ENCODE data around the gene GRM2. TPM values are rescaled to one million over a fixed set of nuclear protein-coding genes. Genes with fewer than 3 reads are reported as not detected.

The GRM2 gene
- total and polyA plus RNA-seq, 2 experiments from 2014 or later = 0.69 TPM; not detected in 1

DNA sequence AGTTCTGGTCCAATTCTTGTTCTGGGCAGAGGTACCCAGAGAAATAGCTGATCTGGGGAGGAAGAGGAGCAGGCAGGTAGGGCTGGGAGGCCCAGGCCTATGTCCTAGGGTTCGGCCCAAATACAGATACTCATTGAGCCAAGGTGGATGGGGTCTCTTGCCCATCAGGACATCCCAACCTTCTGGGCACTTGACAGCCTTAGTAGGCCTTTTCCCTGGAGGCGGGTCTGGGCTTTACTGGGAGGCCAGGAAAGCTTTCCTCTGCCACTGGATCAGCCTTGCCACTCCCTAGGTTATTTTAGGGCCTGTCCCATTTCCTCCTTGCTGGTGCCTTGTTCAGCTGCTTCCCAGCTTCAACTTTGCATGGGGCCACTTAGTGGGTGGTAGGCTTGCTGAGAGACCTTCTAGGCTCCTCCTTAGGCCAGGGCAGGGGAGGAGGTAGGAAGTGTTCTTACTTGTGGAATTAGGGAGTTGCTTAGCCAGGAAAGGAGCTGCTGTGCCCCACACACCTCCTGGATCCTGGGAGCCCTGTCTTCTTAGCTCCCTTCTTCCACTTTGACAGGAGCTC, 26.1 kb upstream of the GRM2 start:
- DNase-seq (ENCODE audit: low read depth in 1 of 2, low spot score in 1 of 2) = no peak
- Histone ChIP-seq H3K27me3 (no peaks in the 10 kb centered on the region), H3K9me3 (ENCODE audit: low read depth) (no peaks in the 10 kb centered on the region), H3K4me1 (ENCODE audit: low read depth) (peaks cover 32% of the 10 kb centered on the region), H3K36me3 (peaks cover 6% of the 10 kb centered on the region), H3K27ac (peak overlapping the region; percentile 21), H3K4me3 (no peak overlapping the region)
- TF ChIP-seq, protein P1, sequence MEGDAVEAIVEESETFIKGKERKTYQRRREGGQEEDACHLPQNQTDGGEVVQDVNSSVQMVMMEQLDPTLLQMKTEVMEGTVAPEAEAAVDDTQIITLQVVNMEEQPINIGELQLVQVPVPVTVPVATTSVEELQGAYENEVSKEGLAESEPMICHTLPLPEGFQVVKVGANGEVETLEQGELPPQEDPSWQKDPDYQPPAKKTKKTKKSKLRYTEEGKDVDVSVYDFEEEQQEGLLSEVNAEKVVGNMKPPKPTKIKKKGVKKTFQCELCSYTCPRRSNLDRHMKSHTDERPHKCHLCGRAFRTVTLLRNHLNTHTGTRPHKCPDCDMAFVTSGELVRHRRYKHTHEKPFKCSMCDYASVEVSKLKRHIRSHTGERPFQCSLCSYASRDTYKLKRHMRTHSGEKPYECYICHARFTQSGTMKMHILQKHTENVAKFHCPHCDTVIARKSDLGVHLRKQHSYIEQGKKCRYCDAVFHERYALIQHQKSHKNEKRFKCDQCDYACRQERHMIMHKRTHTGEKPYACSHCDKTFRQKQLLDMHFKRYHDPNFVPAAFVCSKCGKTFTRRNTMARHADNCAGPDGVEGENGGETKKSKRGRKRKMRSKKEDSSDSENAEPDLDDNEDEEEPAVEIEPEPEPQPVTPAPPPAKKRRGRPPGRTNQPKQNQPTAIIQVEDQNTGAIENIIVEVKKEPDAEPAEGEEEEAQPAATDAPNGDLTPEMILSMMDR (IDR thresholded peaks at IDR 0.05; ENCODE audit: low read depth, low read length) = no peak

DNA sequence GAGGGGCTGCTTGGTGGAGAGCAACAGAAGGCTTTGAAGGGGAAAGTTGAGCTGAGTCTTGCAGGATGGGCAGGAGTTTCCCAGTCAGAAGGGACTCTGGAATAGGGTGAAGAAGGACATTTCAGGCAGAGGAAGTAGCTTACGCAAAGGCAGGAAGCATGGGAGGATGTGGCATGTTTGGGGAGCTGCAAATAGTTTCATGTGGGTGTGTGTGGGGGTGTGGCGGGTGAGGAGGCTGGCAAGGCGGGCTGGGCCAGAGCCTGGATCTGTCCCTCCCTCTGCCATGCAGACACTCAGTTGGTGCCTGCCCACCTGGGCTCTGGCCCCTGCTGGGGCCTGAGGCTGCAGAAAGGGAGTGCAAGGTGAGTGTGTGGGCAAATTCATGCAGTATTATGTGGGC, 25.4 kb upstream of the GRM2 start:
- H3K36me3 ChIP-seq = peaks cover 6% of the 10 kb centered on the region

DNA sequence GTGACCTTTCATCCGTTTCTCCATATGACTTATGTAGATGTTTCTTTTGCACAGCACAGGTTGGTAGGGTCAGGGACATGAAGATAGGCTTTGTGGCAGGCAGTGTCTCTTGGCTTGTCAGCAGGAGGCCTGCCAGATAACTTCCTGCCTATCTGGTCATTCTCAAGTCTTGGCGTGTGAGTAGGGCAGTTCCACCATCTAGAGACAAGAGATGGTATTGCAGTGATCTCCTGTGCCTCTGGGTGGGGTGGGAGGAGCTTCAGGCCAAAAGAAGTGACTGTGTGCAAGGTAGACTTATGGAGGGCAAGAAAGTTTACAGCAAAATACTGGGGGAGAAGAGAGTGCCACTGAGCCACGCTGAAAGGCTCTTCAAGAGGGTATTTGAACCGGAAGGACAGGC, 24.8 kb upstream of the GRM2 start:
- DNase-seq (ENCODE audit: low read depth in 1 of 2, low spot score in 1 of 2) = peak; percentile 81 to 88
- peaks cover 6% of the 10 kb centered on the region for H3K36me3 ChIP-seq
- TF ChIP-seq, protein P1 (IDR thresholded peaks at IDR 0.05; ENCODE audit: low read depth, low read length) = peak; percentile 84

More for the DNA sequence above, 25.4 kb upstream of the GRM2 start:
- peaks cover 39% of the 10 kb centered on the region for H3K4me1 ChIP-seq (ENCODE audit: low read depth)
- TF ChIP-seq, protein P1 (IDR thresholded peaks at IDR 0.05; ENCODE audit: low read depth, low read length) = no peak
- H3K27ac ChIP-seq = peak overlapping the region; percentile 21
- peak in 1 of 2 donors; percentile 48 for DNase-seq (ENCODE audit: low read depth in 1 of 2, low spot score in 1 of 2)
- no peaks in the 10 kb centered on the region for H3K9me3 ChIP-seq (ENCODE audit: low read depth)
- H3K27me3 ChIP-seq = no peaks in the 10 kb centered on the region
- H3K4me3 ChIP-seq = no peak overlapping the region

DNA sequence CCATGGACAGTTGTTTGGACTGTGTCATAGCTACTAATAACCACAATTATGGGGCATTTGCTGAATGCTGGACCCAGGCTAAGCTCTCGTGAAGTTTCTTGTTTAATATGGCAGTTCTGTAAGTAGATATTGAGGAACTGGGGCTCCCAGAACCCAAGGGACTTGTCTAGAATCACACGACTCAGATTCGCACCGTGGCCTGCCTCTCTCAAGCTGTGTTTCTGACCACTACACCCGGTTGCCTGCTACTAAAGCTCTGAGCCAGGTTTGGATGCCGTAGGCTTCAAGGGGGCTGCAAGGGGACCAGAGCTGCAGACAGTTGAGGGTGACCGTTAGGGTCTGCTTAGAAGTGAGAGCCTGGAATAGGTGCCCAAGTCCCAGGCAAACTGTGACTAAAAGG, 24.3 kb upstream of the GRM2 start:
- peaks cover 6% of the 10 kb centered on the region for H3K36me3 ChIP-seq
- peaks cover 50% of the 10 kb centered on the region for H3K4me1 ChIP-seq (ENCODE audit: low read depth)
- no peak for DNase-seq (ENCODE audit: low read depth in 1 of 2, low spot score in 1 of 2)
- no peaks in the 10 kb centered on the region for H3K27me3 ChIP-seq
- TF ChIP-seq, protein P1 (IDR thresholded peaks at IDR 0.05; ENCODE audit: low read depth, low read length) = no peak
- H3K27ac ChIP-seq = no peak overlapping the region
- H3K9me3 ChIP-seq (ENCODE audit: low read depth) = no peaks in the 10 kb centered on the region
- no peak overlapping the region for H3K4me3 ChIP-seq

More for the DNA sequence above, 24.8 kb upstream of the GRM2 start:
- H3K27me3 ChIP-seq = no peaks in the 10 kb centered on the region
- H3K4me3 ChIP-seq = no peak overlapping the region
- H3K4me1 ChIP-seq (ENCODE audit: low read depth) = peaks cover 46% of the 10 kb centered on the region
- H3K9me3 ChIP-seq (ENCODE audit: low read depth) = no peaks in the 10 kb centered on the region
- peak overlapping the region; percentile 21 for H3K27ac ChIP-seq

DNA sequence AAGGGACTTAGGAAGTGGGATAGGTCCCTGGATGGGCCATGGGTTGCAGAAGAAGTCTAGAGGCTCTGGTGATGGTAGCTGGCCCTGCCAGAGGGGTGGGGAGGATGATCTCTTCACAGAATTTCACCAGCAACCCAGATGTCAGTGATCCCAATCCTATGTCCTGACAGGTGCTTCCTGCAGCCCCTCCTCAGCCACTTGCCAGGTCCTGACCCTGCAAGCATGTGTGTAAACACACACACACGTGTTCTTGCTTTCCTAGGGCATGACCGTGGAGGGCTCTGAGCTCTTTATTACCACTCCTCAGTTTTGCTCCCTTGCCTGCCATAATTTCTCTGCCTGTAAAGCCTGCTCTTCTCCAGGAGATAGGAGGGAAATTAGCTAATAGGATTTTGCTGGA, 23.3 kb upstream of the GRM2 start:
- TF ChIP-seq, protein P1 (IDR thresholded peaks at IDR 0.05; ENCODE audit: low read depth, low read length) = no peak
- Histone ChIP-seq H3K9me3 (ENCODE audit: low read depth) (no peaks in the 10 kb centered on the region), H3K27me3 (no peaks in the 10 kb centered on the region), H3K4me1 (ENCODE audit: low read depth) (peaks cover 58% of the 10 kb centered on the region), H3K4me3 (no peak overlapping the region), H3K27ac (peak overlapping the region; percentile 72), H3K36me3 (peaks cover 6% of the 10 kb centered on the region)
- DNase-seq (ENCODE audit: low read depth in 1 of 2, low spot score in 1 of 2) = no peak

Measured in cardiac muscle cell (in vitro differentiated cells and primary cell).